ENCODE results near the gene CERK. TPM values are rescaled to one million over a fixed set of nuclear protein-coding genes. Genes with fewer than 3 reads are reported as not detected.
"Not testable (repeated sequence)": the region's sequence is repeated elsewhere in the genome, so short reads cannot be mapped to it uniquely, and the experiment has no call there.

CERK gene
- total RNA-seq, 1 experiment from 2014 or later: 30.9 TPM

DNA sequence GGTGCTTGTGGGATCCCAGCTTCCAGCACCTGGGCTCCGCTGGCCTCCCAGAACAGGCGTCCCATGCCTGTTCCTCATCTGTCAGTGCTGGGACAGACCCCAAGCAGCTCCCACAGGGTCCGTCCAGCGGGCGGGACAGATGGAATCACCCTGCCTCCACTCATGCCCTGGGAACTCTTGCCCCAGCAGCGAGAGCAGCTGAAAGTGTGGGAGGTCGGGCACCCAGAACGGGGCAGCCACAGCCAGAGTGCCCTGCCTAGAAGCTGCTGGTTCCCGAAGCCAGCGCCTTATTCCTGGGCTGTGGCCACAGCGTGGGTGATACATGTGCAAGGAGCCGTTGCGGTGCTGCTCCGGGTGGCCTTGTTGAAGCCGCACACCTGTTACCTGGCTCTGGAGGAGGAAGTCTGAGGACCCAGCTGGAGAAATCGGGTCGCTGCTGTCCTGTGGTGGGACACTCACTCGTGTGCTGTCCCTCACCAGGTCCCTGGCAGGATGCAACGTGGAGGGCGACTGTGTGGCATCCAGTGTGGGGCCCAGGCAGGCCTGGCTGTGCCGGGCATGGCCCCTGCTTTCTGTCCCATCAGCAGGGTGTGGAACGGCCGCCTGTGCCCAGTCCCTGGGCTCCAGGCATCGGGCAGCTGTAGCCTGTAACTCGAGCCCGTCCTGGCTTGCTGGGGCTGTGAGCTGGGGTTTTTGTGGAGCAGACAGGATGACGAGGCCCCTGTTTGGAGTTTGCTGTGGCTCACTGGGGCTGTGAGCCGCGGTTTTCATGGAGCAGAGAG is 101.6 kb downstream of the CERK start:
- no peak overlapping the region for H3K27ac ChIP-seq (ENCODE audit: low read length)
- H3K4me1 ChIP-seq (ENCODE audit: control insufficient read depth, insufficient read depth, low read length): no peaks in the 10 kb centered on the region; the same call in none of the 2 replicates
- TF ChIP-seq POLR2AphosphoS5 (IDR thresholded peaks at IDR 0.05; ENCODE audit: low read depth, low read length) (no peak), SIN3A (IDR thresholded peaks at IDR 0.05; ENCODE audit: borderline replicate concordance, insufficient read depth, low read depth, low read length) (no peak), TCF7L2 (IDR thresholded peaks at IDR 0.05; ENCODE audit: low read depth, low read length) (no peak), REST (IDR thresholded peaks at IDR 0.05; ENCODE audit: insufficient read depth in 1 of 2, low read depth in 2 of 2, low read length in 1 of 2) (no peak)
- TF ChIP-seq, protein P1, sequence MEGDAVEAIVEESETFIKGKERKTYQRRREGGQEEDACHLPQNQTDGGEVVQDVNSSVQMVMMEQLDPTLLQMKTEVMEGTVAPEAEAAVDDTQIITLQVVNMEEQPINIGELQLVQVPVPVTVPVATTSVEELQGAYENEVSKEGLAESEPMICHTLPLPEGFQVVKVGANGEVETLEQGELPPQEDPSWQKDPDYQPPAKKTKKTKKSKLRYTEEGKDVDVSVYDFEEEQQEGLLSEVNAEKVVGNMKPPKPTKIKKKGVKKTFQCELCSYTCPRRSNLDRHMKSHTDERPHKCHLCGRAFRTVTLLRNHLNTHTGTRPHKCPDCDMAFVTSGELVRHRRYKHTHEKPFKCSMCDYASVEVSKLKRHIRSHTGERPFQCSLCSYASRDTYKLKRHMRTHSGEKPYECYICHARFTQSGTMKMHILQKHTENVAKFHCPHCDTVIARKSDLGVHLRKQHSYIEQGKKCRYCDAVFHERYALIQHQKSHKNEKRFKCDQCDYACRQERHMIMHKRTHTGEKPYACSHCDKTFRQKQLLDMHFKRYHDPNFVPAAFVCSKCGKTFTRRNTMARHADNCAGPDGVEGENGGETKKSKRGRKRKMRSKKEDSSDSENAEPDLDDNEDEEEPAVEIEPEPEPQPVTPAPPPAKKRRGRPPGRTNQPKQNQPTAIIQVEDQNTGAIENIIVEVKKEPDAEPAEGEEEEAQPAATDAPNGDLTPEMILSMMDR (IDR thresholded peaks at IDR 0.05): no peak
- no peaks in the 10 kb centered on the region for H3K36me3 ChIP-seq (ENCODE audit: control insufficient read depth, insufficient read depth, low read length)
- H3K9me3 ChIP-seq (ENCODE audit: control insufficient read depth, insufficient read depth, low read depth, low read length): no peaks in the 10 kb centered on the region
- no peaks in the 10 kb centered on the region for H3K27me3 ChIP-seq (ENCODE audit: control insufficient read depth, insufficient read depth, low read length)
- in situ Hi-C loops (cut with HindIII; ENCODE audit: low pct_unique_long_range_greater_than_20kb, low sequenced_read_pairs): no loop called here
- ChIA-PET POLR2A (no interaction called here), CTCF (no interaction called here)
- H3K4me3 ChIP-seq (ENCODE audit: low read depth in 2 of 2, low read length in 2 of 2): no peak overlapping the region
- intact Hi-C loops (cut with micrococcal nuclease; ENCODE audit: unreplicated experiment): no loop called here
- ATAC-seq: peak; percentile 54
- no TSS peak for BruUV-seq (replicated peaks)
- no peak for DNase-seq (ENCODE audit: low read depth, low spot score)

DNA sequence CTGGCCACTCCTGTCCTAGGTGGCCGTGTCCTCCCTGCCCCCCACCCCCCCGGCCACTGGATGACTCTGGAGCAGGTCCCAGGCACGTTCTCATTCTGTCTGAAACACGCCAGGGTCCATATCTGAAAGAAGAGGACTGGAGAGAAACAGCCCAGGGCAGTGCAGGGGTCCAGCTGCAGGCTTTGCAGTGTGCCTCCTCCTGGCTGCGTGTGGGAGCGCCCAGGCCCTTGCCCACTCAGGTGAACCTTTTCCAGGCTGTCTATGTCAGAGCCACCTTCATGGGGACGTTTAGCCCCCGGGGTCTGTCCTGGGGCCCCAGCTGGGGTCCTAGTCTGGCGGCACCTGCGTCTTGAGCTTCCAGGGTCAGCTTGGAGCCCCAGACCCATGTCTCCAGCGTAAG is 102.3 kb downstream of the CERK start:
- DNase-seq (ENCODE audit: low read depth, low spot score) (no peak), ATAC-seq (peak; percentile 46; the same call in 1 of the 2 replicates)
- CTCF ChIA-PET: no interaction called here
- intact Hi-C loops (cut with micrococcal nuclease; ENCODE audit: unreplicated experiment): no loop called here
- Histone ChIP-seq H3K4me3 (ENCODE audit: low read depth in 2 of 2, low read length in 2 of 2) (no peak overlapping the region), H3K27me3 (ENCODE audit: control insufficient read depth, insufficient read depth, low read length) (no peaks in the 10 kb centered on the region), H3K4me1 (ENCODE audit: control insufficient read depth, insufficient read depth, low read length) (no peaks in the 10 kb centered on the region; the same call in none of the 2 replicates), H3K27ac (ENCODE audit: low read length) (no peak overlapping the region), H3K36me3 (ENCODE audit: control insufficient read depth, insufficient read depth, low read length) (no peaks in the 10 kb centered on the region), H3K9me3 (ENCODE audit: control insufficient read depth, insufficient read depth, low read depth, low read length) (no peaks in the 10 kb centered on the region)
- POLR2A ChIA-PET: no interaction called here
- in situ Hi-C loops (cut with HindIII; ENCODE audit: low pct_unique_long_range_greater_than_20kb, low sequenced_read_pairs): no loop called here
- no TSS peak for BruUV-seq (replicated peaks)
- TF ChIP-seq TCF7L2 (IDR thresholded peaks at IDR 0.05; ENCODE audit: low read depth, low read length) (no peak), REST (IDR thresholded peaks at IDR 0.05; ENCODE audit: insufficient read depth in 1 of 2, low read depth in 2 of 2, low read length in 1 of 2) (no peak), POLR2AphosphoS5 (IDR thresholded peaks at IDR 0.05; ENCODE audit: low read depth, low read length) (no peak), SIN3A (IDR thresholded peaks at IDR 0.05; ENCODE audit: borderline replicate concordance, insufficient read depth, low read depth, low read length) (no peak)
- TF ChIP-seq, protein P1 (IDR thresholded peaks at IDR 0.05): no peak

DNA sequence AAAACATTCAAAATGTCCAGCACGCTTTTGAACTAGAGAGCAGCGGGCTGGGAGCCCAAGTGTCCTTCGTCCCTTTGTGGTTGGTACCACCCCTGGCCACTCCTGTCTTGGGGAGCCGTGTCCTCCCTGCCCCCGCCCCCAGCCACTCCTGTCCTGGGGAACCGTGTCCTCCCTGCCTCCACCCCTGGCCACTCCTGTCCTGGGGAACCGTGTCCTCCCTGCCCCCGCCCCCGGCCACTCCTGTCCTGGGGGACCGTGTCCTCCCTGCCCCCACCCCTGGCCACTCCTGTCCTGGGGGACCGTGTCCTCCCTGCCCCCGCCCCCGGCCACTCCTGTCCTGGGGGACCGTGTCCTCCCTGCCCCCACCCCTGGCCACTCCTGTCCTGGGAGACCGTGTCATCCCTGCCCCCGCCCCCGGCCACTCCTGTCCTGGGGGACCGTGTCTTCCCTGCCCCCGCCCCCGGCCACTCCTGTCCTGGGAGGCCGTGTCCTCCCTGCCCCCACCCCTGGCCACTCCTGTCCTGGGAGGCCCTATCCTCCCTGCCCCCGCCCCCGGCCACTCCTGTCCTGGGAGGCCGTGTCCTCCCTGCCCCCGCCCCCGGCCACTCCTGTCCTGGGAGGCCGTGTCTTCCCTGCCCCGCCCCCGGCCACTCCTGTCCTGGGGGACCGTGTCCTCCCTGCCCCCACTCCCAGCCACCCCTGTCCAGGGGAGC is 102.9 kb downstream of the CERK start:
- H3K36me3 ChIP-seq (ENCODE audit: control insufficient read depth, insufficient read depth, low read length); BruUV-seq (replicated peaks); in situ Hi-C loops (cut with HindIII; ENCODE audit: low pct_unique_long_range_greater_than_20kb, low sequenced_read_pairs); POLR2A ChIA-PET; H3K4me1 ChIP-seq (ENCODE audit: control insufficient read depth, insufficient read depth, low read length); CTCF ChIA-PET; ATAC-seq; H3K9me3 ChIP-seq (ENCODE audit: control insufficient read depth, insufficient read depth, low read depth, low read length); H3K27me3 ChIP-seq (ENCODE audit: control insufficient read depth, insufficient read depth, low read length); intact Hi-C loops (cut with micrococcal nuclease; ENCODE audit: unreplicated experiment); DNase-seq (ENCODE audit: low read depth, low spot score); H3K27ac ChIP-seq (ENCODE audit: low read length): not testable (repeated sequence)
- H3K4me3 ChIP-seq (ENCODE audit: low read depth in 2 of 2, low read length in 2 of 2): peak overlapping the region in 1 of 2 experiments; percentile 11; a peak in 1 of 4 replicates
